Activated CD4-positive, alpha-beta T cell treated with anti-CD3 and anti-CD28 coated beads for 4 hours (primary cell): Measurements from ENCODE around the gene ZNF670.
"Not testable (repeated sequence)": the region's sequence is repeated elsewhere in the genome, so short reads cannot be mapped to it uniquely, and the experiment has no call there.

Experiments
- DNase-seq, 2 donors: peaks; one replicate each; pipeline ENCODE4 v3.0.0-alpha.2; 2020

ZNF670 gene

GRCh38 chr1:247037511-247038320 is 40.9 kb downstream of the ZNF670 start:
- DNase-seq: no peak

- not testable (repeated sequence) for DNase-seq
These were observed 46.3 kb downstream of the ZNF670 start for GRCh38 chr1:247032306-247032705.
